Effector CD8-positive, alpha-beta T cell (primary cell): ENCODE data around the gene ZDHHC7.
A peak's percentile ranks its signal among the peaks of the same experiment; 100 is the strongest.

ENCODE experiments used
- DNase-seq: peaks from one replicate; lab custom pipeline; 2025; lab: John Stamatoyannopoulos, UW

The ZDHHC7 gene

DNA sequence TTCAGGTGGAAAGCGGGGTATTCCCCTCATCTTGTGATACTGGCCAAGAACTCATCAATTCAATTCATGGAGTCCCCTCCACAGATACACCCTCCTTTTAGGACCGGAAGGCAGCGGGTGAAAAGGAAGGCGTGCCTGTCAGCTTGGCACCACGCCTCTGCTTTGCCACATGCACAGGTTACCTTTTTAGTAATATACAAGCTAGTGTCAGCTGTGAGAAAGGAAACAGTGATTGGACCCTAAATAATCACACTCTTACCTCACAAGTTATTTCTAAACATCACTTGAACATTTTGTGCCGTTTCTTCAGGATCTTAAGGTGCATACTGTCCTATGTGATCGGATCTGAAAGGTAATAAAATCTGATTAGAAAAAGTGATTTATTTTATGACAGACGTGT is 15.7 kb downstream of the ZDHHC7 start:
- DNase-seq: no peak

DNA sequence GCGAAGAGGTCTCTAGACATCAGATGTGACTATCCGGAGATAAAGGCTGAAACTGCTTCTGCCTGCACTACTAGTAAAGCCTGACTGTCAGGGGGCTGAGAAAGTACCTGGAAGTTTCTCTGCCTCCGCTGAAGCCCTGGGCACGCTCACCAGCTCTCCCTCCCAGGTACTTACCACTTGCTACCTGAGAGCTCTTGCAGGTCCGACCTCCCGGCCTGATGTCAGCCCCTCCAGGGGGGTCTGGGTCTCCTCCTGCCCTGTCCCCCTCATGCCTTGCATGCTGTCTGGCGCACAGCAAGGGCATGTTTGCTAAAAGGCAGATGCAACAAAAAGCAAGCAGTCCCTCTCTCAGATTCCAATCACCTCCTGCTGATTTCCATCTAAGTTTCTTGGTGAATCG is 17.4 kb downstream of the ZDHHC7 start:
- DNase-seq: no peak

DNA sequence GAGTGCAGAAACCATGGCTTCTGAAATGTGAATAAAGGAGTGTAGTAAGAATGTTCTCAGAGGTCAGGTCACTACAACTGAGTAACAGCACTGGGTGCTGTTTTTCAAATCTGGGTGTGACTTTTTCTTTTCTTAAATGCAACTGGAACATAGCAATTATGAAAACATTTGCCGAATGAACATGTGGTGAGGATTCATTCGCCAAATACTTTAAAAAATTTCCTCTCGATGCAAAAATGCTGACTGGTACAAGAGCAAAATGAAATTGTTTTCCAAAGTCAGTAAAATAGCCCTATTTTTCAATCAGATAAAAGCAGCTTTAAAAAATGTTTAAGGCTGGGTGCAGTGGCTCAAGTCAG is 18.6 kb downstream of the ZDHHC7 start:
- DNase-seq: no peak

DNA sequence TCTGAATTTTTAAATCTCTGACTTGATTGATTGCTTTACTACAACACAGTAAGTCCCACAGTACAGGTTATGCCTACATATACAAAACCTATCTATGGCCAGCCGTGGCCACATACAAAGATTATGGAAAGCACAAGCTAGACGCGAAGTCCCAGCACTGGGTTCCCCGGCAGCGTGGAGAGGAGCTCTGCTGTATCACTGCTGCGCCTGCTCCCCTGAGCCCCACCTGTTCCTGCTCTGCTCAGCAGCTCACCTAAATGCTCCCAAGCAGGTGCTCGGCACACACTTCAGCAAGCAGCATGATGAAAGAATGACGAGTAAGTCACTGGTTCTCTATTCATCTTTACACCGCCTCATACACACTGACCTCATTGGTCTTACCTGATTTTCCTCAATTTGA is 20.6 kb downstream of the ZDHHC7 start:
- no peak for DNase-seq

DNA sequence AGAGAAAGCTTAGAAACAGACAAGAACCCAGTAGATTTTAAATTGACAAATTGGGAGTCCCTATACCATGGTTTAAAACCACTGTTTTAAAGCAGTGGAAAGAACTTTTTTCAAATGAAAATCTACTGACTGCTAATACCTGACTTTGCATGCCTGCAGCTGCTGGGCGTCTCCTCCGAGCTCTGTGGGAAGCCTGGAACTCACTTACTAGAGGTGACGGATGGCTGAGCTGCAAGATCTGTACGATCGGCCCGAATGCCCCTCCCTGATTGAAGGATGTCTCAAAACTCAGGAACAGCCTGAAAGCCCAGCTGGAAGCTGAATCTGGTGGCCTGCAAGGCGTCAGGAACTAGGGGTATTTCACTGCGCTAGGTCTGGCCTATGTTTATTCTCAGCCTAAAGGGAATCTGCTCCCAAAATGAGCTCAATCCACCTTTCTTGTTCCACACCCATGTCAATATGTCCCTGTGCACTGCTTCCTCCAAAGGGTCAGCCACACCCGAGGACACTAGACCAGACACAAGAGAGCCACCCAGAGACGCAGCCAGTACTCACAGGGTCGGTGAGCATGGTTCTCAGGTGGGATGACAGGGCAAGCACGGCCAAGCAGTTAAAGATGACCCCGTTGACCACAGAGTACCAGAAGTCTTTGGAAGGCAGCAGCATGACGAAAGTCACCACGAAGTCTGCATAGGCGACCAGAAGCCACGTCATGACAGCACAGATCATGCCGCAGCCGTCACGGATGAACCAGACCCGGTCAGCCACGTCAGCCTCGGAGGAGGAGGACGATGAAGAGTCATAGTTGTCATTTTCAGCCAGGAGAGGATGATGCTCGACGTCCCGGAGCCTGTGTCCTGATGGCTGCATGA is 21.4 kb downstream of the ZDHHC7 start:
- no peak for DNase-seq

DNA sequence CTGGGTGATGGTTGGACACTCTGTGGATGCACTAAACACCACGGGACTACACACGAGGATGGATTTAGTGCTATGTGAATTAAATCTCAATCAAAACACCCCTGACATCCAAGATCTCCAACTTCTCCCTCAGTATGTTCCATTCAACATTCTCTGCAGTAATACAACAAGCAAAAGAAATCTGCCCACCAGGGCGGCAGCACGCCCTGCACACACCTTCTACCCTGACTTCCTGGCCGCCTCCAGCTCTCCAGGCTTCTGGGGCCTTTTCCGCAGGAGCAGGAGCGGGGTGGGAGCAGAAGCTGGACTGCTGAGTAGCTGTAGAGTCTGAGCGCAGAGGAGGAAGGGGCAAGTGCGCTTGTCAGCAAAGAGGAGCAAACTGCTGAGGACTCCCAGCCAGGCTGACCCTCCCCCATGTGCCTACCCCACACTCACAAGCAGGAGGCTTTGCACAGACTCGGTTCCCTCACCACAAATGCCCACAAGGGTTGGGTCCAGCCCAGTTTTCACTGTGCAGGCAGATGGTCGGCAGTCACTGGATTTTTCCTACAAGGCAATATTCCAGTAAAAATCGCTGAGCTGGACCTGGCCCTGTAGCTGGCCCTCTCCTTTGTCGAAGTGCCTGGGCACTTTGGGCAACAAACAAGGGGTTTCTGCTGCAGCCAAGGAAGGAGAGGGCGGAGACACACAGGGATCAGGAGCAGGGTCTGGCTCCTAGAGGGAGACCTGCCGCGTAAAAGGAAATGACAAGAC is 22.8 kb downstream of the ZDHHC7 start:
- DNase-seq: no peak

DNA sequence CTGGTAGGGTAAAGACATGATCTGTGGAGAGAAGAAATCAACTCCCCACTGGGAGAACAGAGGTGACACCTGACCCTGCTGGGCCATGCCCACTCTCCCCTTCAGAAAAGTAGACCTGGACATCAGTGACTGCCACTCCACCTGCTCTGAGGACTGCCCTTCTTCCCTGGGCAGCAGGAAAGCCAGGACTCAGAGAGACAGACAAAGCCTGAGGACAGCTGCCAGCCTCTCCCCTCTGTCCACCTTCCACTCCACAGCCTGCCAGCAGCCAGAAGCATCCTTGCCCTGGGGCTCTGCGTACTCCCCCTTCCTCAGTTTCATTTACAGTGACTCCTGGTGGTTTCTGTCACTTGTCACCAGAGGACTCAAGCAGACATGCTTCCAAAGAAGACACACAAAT is 24.5 kb downstream of the ZDHHC7 start:
- DNase-seq: no peak

DNA sequence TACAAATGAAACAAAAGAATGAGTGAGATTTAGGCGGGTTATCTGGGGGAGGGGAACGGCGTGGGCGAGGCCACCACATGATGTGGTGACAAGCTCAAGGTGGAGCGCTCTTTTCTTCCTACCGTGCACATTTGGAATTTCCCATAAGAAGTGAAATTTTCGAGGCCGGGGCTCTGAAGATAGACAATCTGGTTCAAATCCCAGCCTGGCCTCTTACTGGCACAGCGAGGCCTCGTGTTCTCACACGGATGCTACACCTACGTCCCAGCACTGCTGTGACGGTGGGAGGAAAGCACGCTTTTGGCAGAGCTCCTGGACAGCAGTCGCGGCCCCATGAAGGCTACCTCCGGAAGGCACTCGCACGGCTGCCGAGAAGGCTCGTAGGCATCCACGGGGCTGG is 25.2 kb downstream of the ZDHHC7 start:
- no peak for DNase-seq

DNA sequence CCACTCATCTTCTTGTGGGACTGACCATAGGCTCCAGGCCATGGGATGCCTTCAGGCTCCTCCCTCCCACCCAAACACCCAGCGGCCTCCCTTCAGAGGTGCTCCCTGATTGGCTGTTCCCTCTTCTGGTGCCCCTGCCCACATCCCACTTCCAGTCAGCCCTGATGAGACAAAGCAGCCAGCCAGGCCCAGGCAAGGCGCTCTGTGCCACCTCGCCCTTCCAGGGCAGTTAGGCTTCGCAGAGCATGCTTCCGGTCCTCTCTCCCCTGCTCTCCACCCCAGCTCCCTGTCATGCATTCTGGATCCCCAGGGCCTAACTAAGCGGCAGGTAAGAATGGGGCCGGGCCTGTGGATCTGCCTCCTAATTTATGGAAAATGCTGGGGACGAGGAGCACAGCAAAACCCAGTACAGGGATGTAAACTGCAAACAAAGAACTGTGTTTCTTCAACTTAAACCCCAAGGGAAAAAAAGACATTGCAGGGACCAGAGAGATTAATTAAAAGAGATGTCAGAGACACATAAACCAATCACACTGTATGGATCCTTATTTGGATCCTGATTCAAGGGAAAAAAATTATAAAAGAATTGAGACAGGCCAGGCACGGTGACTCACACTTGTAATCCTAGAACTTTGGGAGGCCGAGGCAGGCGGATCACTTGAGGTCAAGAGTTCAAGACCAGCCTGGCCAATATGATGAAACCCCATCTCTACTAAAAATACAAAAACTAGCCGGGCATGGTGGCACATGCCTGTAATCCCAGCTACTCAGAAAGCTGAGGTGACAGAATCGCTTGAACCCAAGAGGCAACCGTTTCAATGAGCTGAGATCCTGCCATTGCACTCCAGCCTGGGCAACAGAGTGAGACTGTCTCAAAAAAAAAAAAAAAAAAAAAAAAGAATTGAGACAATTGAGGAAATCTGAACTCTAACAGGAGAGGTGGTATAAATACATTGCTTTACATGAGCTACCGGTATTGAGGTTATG is 26.0 kb downstream of the ZDHHC7 start:
- no peak for DNase-seq

DNA sequence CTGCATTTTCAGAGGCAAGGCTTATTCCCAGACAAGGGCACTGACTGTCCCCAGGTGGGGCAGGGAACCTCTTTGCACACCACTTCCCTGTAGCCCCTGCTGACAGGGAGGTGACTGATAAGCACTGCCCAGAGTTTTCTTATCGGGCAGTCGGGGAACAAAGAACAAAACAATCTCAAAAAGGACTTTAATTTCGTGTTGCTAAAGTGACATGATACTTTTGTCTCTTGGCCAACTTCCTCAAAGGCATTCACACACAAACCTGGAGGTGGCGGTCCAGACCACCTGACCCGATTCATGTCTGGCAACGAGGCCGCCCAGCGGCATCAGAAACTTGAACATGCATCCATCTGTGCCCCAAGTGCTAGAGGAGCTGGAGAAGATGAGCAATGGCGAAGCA is 28.9 kb downstream of the ZDHHC7 start:
- no peak for DNase-seq

DNA sequence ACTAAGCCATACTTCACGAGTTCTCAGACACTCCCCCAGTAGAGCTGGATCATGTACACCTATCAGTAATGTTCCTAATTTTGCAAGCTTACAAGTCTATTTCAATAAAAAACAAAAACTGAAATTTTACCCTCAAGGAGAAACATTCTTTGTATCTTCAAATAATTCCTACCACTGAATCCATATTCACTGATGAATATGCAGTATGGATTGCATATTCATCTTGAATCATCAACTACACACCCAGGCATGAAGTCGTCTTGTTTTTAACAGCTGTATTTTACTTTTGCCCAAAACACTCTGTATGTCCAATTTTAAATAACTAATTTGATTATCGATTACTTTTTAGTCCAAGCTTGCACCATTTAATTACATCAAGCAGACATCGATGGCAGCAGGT is 31.8 kb downstream of the ZDHHC7 start:
- DNase-seq: no peak

DNA sequence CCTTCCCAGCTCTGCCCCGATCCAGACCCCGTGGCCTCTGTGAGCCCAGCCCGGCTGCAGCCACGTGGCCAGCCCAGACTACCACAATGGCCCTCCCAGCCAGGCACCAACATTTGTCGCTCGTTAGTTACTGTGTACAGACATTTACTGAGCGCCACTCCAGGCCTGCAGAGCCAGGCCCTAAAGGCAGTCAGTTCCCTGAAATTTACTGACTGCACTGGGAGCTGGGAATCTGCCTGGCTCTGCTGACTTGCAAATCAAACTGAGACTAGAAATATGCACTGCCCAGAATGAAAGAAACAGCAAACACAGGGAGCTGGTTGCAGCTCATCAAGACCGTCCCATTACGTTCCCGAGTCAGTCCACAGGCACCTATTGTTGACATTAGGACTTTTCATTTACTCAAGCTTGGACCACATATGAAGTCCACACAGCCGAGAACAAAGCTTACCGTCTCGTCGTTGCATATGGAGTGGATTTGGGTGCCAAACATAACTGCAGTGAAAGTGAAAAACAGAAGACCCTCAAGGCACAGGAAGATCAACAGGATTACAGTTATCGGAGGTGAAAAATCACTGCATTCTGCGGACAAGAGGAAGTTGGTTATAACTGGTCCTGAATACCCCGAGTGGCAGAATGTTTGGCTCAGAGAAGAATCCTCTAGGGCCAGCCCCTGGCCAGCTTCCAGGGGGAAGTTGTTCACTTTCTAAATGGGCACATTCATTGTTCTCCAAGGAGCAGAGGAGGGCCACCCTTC is 34.5 kb downstream of the ZDHHC7 start:
- DNase-seq: no peak

DNA sequence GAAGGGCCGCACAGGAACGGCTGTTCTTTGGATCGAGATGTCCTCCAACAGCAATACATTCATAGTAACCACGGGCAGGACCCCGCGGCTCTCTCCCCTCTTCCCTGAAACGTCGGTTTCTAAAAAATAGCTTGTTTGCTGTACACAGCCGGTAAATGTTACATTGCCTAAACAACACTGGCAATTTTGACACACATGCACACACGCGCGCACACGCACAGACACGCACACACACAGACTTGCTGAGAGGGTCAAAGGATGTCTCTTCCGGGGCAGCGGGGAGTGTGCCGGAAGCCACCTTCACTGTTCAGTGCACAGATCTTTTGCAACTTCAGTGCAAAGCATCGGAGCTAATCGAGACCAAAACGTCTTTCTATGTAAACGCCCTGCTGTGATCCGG is 35.8 kb downstream of the ZDHHC7 start:
- DNase-seq: no peak

DNA sequence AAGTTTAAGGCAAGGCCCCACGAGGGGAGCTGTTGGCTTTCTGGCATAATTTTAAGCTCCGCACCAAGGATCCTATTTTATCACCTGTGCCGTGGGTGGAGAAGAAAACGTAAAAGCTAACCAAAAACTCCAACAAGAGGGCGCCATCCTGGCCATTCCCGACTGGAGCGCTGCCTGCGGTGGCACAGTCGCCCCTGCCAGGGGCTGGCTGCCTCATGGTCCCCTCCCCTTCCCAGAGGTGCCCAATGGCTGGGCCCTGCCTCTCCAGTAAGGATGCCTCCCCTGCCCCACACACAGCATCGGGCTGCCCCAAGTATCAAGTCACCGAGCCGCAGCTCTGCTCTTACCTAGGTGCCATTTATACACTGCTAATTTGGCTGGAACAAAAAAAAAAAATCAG is 36.3 kb downstream of the ZDHHC7 start:
- no peak for DNase-seq

DNA sequence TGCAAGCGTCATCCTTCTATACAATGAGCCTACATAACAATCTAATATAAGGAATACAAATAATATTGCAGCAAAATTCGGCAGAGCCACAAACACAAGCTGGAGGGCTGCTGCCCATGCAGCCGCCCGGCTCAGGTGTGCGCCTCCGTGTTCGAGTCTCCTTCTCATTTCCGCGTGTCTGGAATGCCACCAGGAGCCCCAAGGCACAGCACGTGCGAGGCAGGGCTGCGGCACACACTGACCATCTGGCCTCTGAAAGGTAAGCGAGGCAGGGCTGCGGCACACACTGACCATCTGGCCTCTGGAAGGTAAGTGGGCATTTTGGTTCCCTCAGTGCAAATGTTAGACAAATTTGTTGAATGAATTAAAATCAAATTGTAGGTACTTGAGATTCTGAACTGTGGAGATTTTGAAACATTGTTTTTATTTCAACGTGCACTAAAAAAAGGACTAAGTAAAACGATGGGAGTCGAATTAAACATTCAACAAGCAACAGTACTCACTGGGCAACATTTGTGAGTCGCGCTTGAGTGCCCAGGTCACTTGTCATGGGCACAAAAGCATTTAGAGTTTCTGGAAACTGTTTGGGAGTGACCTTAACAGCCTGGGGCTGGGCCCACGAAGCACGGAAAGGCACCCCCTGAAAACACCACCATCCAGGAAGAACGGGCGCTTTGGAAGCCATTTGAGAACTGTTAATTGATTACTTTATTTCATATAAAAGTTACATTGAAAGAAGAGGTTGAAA is 37.4 kb downstream of the ZDHHC7 start:
- DNase-seq: no peak

DNA sequence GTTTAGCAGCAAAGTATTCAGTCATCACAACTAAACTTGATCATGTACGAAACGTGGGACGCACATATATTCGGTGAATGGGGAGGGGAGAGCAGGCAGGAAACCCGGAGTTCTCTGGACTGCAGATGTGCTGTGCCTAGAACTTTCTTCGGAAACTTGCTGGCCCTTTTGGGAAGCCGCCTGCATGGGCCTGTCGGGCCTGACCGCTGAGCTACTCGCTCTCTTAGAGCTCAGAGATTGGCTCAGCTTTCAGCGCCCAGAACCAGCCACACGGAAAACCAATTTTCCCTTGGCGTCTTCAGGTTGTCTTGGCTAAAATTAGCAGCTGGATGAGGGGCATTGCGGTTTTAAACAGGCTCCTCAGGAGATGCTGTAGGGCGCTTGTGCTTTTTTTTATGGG is 38.1 kb downstream of the ZDHHC7 start:
- DNase-seq: no peak

DNA sequence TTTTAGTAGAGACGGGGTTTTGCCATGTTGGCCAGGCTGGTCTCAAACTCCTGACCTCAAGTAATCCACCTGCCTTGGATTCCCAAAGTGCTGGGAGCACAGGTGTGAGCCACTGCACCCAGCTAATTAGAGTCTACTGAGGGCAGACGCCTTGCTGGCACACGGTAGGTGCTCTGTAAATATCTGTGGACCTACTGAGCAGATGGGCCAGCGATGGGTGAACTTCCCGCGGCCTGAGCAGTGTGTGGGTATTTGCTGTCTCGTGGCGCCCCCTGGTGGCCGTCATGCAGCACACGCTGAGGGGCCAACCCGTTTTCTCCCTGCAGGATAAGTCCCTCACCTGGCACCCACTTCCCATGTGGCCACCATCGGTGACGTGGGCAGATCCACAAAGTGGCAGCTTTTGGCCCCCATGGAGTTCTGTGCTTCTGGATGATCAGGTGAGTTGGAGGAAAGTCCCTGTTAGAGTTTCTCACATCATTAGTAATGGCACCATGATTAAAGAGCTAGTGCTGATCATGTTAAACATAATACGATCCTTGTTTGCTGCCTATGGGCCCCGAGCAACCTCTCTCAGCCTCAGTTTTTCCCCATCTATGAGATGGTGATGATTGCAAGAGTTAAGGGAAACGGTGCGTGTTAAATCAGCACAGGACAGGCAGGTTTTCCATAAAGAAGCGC is 40.7 kb downstream of the ZDHHC7 start:
- peak; percentile 69 for DNase-seq

DNA sequence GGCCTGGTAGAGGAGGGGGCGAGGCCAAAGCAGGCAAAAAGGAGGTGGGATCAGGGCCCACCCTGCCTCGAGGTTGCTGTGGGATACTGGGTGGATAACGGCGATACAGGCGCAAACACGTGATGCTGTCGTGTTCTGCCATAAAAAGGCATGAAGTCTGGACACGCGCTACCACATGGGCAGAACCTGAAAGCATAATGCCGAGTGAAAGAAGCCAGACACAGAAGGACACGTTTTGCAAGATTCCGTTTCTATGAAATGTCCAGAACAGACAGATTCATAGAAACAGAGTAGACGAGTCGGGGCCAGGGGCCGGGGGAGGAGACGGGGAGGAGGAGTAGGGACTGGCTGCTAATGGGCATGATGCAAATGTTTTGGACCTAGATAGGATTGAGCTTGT is 43.5 kb downstream of the ZDHHC7 start:
- no peak for DNase-seq

DNA sequence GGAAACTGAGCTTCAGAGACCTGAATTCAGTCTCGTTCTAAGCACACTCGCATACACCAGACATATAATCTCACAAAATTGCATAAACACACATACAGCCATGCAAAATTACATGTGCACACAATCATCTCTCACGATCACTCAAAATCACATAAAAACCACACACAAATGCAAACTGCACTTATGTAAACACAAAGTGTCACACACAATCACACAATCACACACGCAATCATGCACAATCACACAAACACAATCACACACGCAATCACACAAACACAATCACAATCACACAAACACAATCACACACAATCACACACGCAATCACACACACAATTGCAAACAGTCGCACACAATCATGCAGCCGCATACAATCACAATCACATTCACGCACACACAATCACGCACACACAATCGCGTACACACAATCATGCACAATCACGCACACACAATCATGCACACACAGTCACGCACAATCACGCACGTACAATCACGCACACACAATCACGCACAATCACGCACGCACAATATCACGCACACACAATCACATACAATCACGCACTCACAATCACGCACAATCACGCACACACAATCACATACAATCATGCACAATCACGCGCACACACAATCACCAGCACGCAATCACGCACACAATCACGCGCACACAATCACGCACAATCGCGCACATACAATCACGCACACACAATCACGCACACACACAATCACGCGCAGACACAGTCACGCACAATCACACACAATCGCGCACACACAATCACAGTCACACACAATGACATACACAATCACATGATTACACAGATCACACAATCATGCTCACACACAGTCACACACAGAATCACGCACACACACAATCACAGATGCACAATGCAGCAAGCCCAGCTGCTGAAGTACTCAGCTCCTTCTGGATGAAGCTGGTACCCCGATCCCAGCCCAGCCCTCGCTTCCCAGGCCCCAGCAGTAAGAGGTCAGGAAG is 45.6 kb downstream of the ZDHHC7 start:
- no peak for DNase-seq
